Neural progenitor cell (in vitro differentiated cells): Measurements from ENCODE around the gene DHRS3.

Source experiments
- EZH2 ChIP-seq: fragments of 200-600 bp; sonication (generic); IDR thresholded peaks from 2 replicates; pipeline ENCODE4 v1.6.1; 2017; ENCODE audit warnings: antibody characterized with exemption, mild to moderate bottlenecking, moderate library complexity
- EZH2phosphoT487 ChIP-seq: fragments of 200-600 bp; sonication (generic); IDR thresholded peaks from 2 replicates; pipeline ENCODE4 v1.6.1; 2017; ENCODE audit warnings: antibody characterized with exemption
- TF ChIP-seq, protein P1 (sequence below): fragments of 200-600 bp; sonication (generic); IDR thresholded peaks from 2 replicates; pipeline ENCODE4 v1.5.1; 2017; ENCODE audit warnings: antibody characterized with exemption, mild to moderate bottlenecking

DNA sequence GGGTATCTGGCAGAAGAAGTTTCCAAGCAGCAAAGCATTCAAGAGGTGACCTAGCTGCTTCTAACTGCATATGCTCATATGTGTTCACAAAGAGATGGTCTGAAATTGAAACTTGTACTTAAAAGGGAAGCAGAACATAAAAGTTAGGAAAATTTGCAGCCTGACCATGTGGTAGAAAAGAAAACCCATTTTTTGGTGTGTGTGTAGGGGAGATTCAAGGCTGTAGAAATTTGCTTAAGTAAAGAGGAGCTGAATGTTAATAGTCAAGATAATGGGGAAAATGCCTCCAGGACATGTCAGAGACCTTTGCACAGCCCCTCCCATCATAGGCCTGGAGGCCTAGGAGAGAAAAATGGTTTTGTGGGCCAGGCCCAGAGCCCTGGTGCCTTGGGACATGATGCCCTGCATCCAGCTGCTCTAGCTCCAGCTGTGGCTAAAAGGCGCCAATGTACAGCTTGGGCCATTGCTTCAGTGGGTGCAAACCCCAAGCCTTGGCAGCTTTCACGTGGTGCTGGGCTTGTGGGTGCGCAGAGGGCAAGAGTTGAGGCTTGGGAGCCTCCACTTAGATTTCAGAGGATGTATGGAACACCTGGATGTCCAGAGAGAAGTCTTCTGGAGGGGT, 54.9 kb downstream of the DHRS3 start:
- TF ChIP-seq, protein P1, sequence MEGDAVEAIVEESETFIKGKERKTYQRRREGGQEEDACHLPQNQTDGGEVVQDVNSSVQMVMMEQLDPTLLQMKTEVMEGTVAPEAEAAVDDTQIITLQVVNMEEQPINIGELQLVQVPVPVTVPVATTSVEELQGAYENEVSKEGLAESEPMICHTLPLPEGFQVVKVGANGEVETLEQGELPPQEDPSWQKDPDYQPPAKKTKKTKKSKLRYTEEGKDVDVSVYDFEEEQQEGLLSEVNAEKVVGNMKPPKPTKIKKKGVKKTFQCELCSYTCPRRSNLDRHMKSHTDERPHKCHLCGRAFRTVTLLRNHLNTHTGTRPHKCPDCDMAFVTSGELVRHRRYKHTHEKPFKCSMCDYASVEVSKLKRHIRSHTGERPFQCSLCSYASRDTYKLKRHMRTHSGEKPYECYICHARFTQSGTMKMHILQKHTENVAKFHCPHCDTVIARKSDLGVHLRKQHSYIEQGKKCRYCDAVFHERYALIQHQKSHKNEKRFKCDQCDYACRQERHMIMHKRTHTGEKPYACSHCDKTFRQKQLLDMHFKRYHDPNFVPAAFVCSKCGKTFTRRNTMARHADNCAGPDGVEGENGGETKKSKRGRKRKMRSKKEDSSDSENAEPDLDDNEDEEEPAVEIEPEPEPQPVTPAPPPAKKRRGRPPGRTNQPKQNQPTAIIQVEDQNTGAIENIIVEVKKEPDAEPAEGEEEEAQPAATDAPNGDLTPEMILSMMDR, result no peak
- TF ChIP-seq EZH2, result no peak
- TF ChIP-seq EZH2phosphoT487, result no peak
